Brain microvascular endothelial cell (primary cell): Measurements from ENCODE around the gene RNASET2.
"Not testable (repeated sequence)": the region's sequence is repeated elsewhere in the genome, so short reads cannot be mapped to it uniquely, and the experiment has no call there.

Experiments
- DNase-seq: peaks from one replicate; pipeline ENCODE4 v3.0.0-alpha.2; 2020
- H3K27ac ChIP-seq: fragments of 250-450 bp; sonication (Bioruptor Pico); 2 replicates; pipeline ENCODE4 v1.5.1; 2020; ENCODE audit warnings: mild to moderate bottlenecking, moderate library complexity
- H3K27me3 ChIP-seq: fragments of 250-450 bp; sonication (Bioruptor Pico); replicated peaks from 2 replicates; pipeline ENCODE4 v1.5.1; 2020; ENCODE audit warnings: mild to moderate bottlenecking
- H3K36me3 ChIP-seq: fragments of 250-450 bp; sonication (Bioruptor Pico); replicated peaks from 2 replicates; pipeline ENCODE4 v1.5.1; 2020; ENCODE audit warnings: mild to moderate bottlenecking
- H3K4me3 ChIP-seq: 2 replicates; pipeline ENCODE4 v1.5.1; 2011; ENCODE audit warnings: low read depth, mild to moderate bottlenecking, control low read depth, low read length, moderate library complexity
- in situ Hi-C: cut with HindIII; loops from 2 replicates; pipeline ENCODE4 v1.10.0; 2017; ENCODE audit warnings: low sequenced_read_pairs, low pct_ligation_motif_present
- TF ChIP-seq, protein P1 (sequence below): IDR thresholded peaks from 2 replicates; pipeline ENCODE4 v1.5.1; 2011; ENCODE audit warnings: low read depth, mild to moderate bottlenecking, moderate library complexity, low read length, control low read depth, inconsistent platforms; ENCODE audit errors: missing control alignments

The RNASET2 gene

DNA sequence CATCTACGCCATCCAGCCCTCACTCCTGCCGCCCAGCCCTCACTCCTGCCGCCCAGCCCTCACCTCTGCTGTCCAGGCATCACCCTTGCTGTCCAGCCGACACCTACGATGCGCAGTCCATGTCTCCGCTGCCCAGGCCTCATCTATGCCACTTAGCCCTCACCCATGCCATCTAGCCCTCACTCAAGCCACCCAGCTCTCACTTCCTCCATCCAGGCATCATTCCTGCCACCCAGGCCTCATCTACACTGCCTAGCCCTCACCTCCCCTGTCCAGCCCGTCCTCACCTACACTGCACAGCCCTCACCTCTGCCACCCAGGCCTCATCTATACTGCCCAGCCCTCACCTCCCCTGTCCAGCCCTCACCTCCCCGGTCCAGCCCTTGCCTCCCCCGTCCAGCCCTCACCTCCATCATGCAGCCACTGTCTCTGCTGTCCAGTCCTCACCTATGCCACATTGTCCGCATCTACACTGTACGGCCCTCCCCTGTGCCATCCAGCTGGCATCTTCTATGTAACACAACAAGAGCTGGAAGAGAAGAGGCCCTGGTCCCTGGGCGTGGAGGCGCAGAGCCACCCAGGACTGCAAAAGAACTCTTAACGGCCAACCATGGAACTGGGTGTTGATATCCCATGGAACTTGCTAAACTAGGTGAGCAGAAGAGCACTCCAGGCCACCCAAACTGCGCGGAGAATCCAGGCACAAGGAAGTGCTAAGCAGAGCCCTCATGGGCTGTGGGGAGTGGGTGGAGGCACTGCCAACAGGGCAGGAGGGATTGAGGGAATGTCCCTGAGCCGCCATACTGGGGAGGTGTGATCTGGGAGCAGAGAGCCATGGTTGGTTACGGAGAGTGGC lies 31.0 kb downstream of the RNASET2 start:
- TF ChIP-seq, protein P1, sequence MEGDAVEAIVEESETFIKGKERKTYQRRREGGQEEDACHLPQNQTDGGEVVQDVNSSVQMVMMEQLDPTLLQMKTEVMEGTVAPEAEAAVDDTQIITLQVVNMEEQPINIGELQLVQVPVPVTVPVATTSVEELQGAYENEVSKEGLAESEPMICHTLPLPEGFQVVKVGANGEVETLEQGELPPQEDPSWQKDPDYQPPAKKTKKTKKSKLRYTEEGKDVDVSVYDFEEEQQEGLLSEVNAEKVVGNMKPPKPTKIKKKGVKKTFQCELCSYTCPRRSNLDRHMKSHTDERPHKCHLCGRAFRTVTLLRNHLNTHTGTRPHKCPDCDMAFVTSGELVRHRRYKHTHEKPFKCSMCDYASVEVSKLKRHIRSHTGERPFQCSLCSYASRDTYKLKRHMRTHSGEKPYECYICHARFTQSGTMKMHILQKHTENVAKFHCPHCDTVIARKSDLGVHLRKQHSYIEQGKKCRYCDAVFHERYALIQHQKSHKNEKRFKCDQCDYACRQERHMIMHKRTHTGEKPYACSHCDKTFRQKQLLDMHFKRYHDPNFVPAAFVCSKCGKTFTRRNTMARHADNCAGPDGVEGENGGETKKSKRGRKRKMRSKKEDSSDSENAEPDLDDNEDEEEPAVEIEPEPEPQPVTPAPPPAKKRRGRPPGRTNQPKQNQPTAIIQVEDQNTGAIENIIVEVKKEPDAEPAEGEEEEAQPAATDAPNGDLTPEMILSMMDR: no peak
- H3K36me3 ChIP-seq: no peaks in the 10 kb centered on the region
- no peak overlapping the region for H3K27ac ChIP-seq
- DNase-seq: no peak
- in situ Hi-C loops: no loop called here
- no peak overlapping the region for H3K4me3 ChIP-seq
- H3K27me3 ChIP-seq: no peaks in the 10 kb centered on the region

DNA sequence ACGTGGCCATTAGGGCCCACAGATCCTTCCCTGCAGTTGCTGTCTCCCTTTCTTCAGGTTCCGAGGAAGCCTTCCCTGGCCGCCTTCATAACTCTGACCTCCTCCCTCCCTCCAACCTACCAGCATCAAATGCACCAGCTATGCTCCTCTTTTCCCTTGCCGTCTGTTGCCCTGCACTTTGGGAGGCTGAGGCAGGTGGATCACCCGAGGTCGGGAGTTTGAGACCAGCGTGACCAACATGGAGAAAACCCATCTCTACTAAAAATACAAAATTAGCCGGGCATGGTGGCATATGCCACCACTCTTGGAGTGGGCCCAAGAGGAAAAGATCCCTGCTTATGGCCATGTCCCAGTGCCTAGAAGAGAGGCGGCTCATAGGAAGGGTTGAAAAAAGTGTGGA lies 31.8 kb downstream of the RNASET2 start:
- Histone ChIP-seq H3K27ac (no peak overlapping the region), H3K27me3 (no peaks in the 10 kb centered on the region), H3K4me3 (no peak overlapping the region), H3K36me3 (no peaks in the 10 kb centered on the region)
- DNase-seq: no peak
- in situ Hi-C loops: no loop called here
- TF ChIP-seq, protein P1: no peak

DNA sequence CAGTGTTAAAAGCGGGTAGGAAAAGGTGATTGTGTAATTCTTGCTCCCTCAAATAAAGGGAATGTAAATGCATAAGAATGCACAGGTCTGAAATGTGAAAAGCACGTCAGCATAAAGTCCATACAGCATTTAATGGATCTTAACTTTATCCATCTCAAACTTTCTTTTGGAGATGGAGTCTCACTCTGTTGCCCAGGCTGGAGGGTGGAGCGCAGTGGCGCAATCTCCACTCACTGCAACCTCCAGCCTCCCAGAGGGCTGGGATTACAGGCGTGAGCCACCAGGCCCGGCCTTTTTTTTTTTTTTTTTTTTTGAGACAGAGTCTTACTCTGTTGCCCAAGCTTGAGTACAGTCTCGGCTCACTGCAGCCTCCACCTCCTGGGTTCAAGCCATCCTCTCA lies 33.4 kb downstream of the RNASET2 start:
- DNase-seq: no peak
- no peak overlapping the region for H3K27ac ChIP-seq
- H3K27me3 ChIP-seq: no peaks in the 10 kb centered on the region
- H3K4me3 ChIP-seq: no peak overlapping the region
- H3K36me3 ChIP-seq: no peaks in the 10 kb centered on the region
- TF ChIP-seq, protein P1: no peak
- in situ Hi-C loops: no loop called here

DNA sequence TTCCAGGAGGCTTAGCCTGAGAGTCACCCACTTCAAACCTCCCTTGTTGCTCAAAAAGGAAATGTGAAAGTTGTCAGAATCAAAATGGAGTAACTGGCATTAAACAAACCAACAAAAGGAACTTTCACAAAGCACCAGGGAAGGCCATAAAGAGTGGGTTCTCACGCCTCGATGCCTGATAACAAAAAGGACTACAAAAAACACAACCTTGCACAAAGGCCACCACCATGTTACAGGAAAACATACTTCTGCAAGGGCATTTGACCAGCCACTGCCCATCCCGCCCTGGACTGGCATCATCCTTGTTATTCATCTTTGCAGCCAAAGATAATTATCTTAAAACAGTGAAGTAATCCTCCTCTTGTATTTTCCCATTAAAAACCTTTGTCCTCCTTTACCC lies 34.8 kb downstream of the RNASET2 start:
- no peak overlapping the region for H3K4me3 ChIP-seq
- no peak for DNase-seq
- H3K27ac ChIP-seq: no peak overlapping the region
- no peaks in the 10 kb centered on the region for H3K36me3 ChIP-seq
- TF ChIP-seq, protein P1: no peak
- H3K27me3 ChIP-seq: no peaks in the 10 kb centered on the region
- in situ Hi-C loops: no loop called here

DNA sequence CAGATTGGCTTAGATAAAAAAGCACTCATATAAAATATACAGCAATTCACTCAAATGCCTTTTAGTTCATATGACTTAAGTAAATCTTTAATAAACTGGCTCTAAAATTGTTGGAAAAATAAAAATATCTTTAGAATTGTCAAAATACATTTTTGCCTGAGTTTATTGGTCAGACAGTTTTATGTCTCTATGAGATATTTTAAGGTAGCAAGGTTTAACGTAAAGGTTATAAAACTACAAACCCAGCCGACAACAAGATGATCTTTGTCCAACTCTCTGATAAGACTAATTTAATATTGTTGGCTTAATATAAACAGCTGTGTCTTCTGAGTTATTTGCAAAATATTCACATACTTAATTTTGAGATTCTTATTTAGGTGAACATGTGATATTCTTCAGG lies 39.5 kb downstream of the RNASET2 start:
- Histone ChIP-seq H3K27ac (no peak overlapping the region), H3K36me3 (no peaks in the 10 kb centered on the region), H3K27me3 (no peaks in the 10 kb centered on the region), H3K4me3 (no peak overlapping the region)
- in situ Hi-C loops: no loop called here
- TF ChIP-seq, protein P1: no peak
- no peak for DNase-seq

DNA sequence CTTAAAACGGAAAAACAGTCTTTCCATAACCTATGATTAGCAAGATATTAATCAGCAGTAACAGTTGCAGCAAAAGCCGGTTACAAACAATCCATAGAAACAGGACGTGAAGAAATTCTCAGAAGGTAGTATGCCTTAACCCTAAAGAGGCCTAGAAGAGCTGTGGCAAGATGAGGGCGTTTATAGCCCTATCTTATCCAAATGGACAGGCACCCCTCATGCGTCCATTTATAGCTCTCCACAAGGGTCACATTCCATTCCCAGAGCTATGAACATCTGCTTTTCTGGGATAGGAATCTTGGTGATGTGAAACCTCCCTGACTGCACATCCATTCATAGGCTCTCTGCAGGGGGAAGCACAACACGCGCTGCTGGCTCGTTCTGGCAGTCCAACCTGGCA lies 40.9 kb downstream of the RNASET2 start:
- H3K36me3 ChIP-seq, H3K27ac ChIP-seq: not testable (repeated sequence)

DNA sequence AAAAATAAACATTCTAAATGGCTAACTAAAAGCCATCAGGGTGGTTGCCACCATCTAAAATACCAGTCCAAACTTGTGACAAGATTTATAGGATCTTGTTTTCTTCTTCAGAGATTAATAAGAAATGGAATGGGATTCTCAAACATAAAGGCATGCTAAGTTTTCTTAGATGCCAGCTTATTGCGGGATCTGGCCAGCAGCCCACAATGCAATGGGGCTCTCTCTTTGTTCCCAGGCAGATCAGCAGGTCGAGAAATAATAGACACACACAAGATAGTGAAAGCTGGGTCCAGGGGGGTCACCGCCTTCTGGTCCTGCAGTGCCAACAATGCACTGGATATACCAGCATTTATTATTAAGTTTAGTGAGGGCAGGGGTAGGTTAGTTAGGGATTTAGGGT lies 41.4 kb downstream of the RNASET2 start:
- in situ Hi-C loops, H3K27me3 ChIP-seq, DNase-seq: not testable (repeated sequence)

More for the DNA sequence above, 40.9 kb downstream of the RNASET2 start:
- DNase-seq, H3K4me3 ChIP-seq, H3K27me3 ChIP-seq, in situ Hi-C loops: not testable (repeated sequence)

More for the DNA sequence above, 41.4 kb downstream of the RNASET2 start:
- not testable (repeated sequence) for H3K4me3 ChIP-seq, H3K36me3 ChIP-seq, H3K27ac ChIP-seq
